Tibial nerve (tissue), 4 donors: ENCODE data around the gene MELK.

ENCODE experiments used
- CTCF ChIP-seq, 5 experiments: fragments of 200-600 bp in 3 of 5; fragments of 450-650 bp in 2 of 5; sonication (generic) in 3 of 5; IDR thresholded peaks; one replicate each; pipeline ENCODE4 v1.5.1; 2016 to 2019; ENCODE audit warnings: antibody characterized with exemption in 5 of 5, mild to moderate bottlenecking in 3 of 5, moderate library complexity in 2 of 5
- EP300 ChIP-seq, 2 donors: sonication (generic); formaldehyde crosslinking; IDR thresholded peaks; one replicate each; pipeline ENCODE4 v1.6.1; 2017; ENCODE audit warnings: antibody characterized with exemption in 2 of 2, mild to moderate bottlenecking in 1 of 2
- POLR2A ChIP-seq, 2 donors: fragments of 450-650 bp; IDR thresholded peaks; one replicate each; pipeline ENCODE4 v1.6.1; 2017; ENCODE audit warnings: antibody characterized with exemption in 2 of 2, mild to moderate bottlenecking in 2 of 2, moderate library complexity in 2 of 2

GRCh38 chr9:36559036-36559695, 13.5 kb upstream of the MELK start:
- TF ChIP-seq CTCF (IDR thresholded peaks at IDR 0.05): no peak
- TF ChIP-seq EP300 (IDR thresholded peaks at IDR 0.05): no peak
- no peak for TF ChIP-seq POLR2A (IDR thresholded peaks at IDR 0.05)
